ENCODE measurements around the gene MYOD1. TPM values are rescaled to one million over a fixed set of nuclear protein-coding genes. Genes with fewer than 3 reads are reported as not detected.
A peak's percentile ranks its signal among the peaks of the same experiment; 100 is the strongest.

The MYOD1 gene
- total RNA-seq, 6 experiments from 2014 or later = not detected

GRCh38 chr11:17699147-17700114 lies 19.9 kb upstream of the MYOD1 start:
- Histone ChIP-seq H3K4me3 (no peak overlapping the region), H3K27me3 (peaks cover 0 to 5% of the 10 kb centered on the region in 2 donors)

GRCh38 chr11:17700991-17701390 lies 18.4 kb upstream of the MYOD1 start:
- Histone ChIP-seq H3K9me3 (no peaks in the 10 kb centered on the region), H3K27me3 (peaks cover 0 to 1% of the 10 kb centered on the region in 2 donors), H3K4me3 (no peak overlapping the region), H3K36me3 (no peaks in the 10 kb centered on the region), H3K27ac (no peak overlapping the region), H3K4me1 (no peaks in the 10 kb centered on the region)
- 86% methylated on average over 2 of the region's 4 CpGs for WGBS (ENCODE audit: insufficient coverage, low coverage, low lambda C conversion rate, missing lambda C conversion rate)
- ATAC-seq (no peak), DNase-seq (no peak)
- intact Hi-C loops (cut with DNase I) = no loop called here
- TF ChIP-seq POLR2A (IDR thresholded peaks at IDR 0.05) (no peak), CTCF (IDR thresholded peaks at IDR 0.05) (no peak)

More at GRCh38 chr11:17699147-17700114, 19.9 kb upstream of the MYOD1 start:
- H3K36me3 ChIP-seq = no peaks in the 10 kb centered on the region
- no peaks in the 10 kb centered on the region for H3K9me3 ChIP-seq
- no peak for TF ChIP-seq CTCF (IDR thresholded peaks at IDR 0.05)
- TF ChIP-seq POLR2A (IDR thresholded peaks at IDR 0.05) = no peak
- ATAC-seq (no peak), DNase-seq (no peak)
- WGBS (ENCODE audit: insufficient coverage, low coverage, low lambda C conversion rate, missing lambda C conversion rate) = 88% methylated on average over 1 of the region's 5 CpGs
- no peak overlapping the region for H3K27ac ChIP-seq
- H3K4me1 ChIP-seq = no peaks in the 10 kb centered on the region
- intact Hi-C loops (cut with DNase I) = no loop called here

- H3K27me3 ChIP-seq = no peaks in the 10 kb centered on the region
- no peaks in the 10 kb centered on the region for H3K4me1 ChIP-seq
- H3K9me3 ChIP-seq = no peaks in the 10 kb centered on the region
- H3K4me3 ChIP-seq = no peak overlapping the region
- no peak for TF ChIP-seq POLR2A (IDR thresholded peaks at IDR 0.05)
- no peak for TF ChIP-seq CTCF (IDR thresholded peaks at IDR 0.05)
- no peak overlapping the region for H3K27ac ChIP-seq
- 52% methylated on average over 5 of the region's 5 CpGs for WGBS (ENCODE audit: insufficient coverage, low coverage, low lambda C conversion rate, missing lambda C conversion rate)
- no peak for DNase-seq
- ATAC-seq = no peak
- no peaks in the 10 kb centered on the region for H3K36me3 ChIP-seq
- intact Hi-C loops (cut with DNase I) = no loop called here
Observed at GRCh38 chr11:17702876-17703275, 16.5 kb upstream of the MYOD1 start.

GRCh38 chr11:17703951-17704350 lies 15.4 kb upstream of the MYOD1 start:
- DNase-seq = no peak
- Histone ChIP-seq H3K9me3 (no peaks in the 10 kb centered on the region), H3K27ac (no peak overlapping the region), H3K36me3 (no peaks in the 10 kb centered on the region), H3K4me1 (no peaks in the 10 kb centered on the region), H3K27me3 (no peaks in the 10 kb centered on the region), H3K4me3 (no peak overlapping the region)
- intact Hi-C loops (cut with DNase I) = no loop called here
- WGBS (ENCODE audit: insufficient coverage, low coverage, low lambda C conversion rate, missing lambda C conversion rate) = 86% methylated on average over 2 of the region's 2 CpGs
- TF ChIP-seq POLR2A (IDR thresholded peaks at IDR 0.05) = no peak
- ATAC-seq = no peak

- no peaks in the 10 kb centered on the region for H3K27me3 ChIP-seq
Observed at GRCh38 chr11:17707830-17708229, 11.5 kb upstream of the MYOD1 start.

More at GRCh38 chr11:17707830-17708229, 11.5 kb upstream of the MYOD1 start:
- H3K27ac ChIP-seq = no peak overlapping the region
- H3K4me1 ChIP-seq = no peaks in the 10 kb centered on the region
- ATAC-seq (peak in 1 of 4 donors; percentile 15), DNase-seq (no peak)
- intact Hi-C loops (cut with DNase I) = no loop called here
- TF ChIP-seq CTCF (IDR thresholded peaks at IDR 0.05) = no peak
- no peaks in the 10 kb centered on the region for H3K36me3 ChIP-seq
- no peak overlapping the region for H3K4me3 ChIP-seq
- WGBS (ENCODE audit: insufficient coverage, low coverage, low lambda C conversion rate, missing lambda C conversion rate) = no CpG with 5 or more reads among the region's 4 CpGs
- H3K9me3 ChIP-seq = no peaks in the 10 kb centered on the region
